Activated T-helper 1 cell treated with anti-CD3 and anti-CD28 coated beads, Interleukin-2, amount 50 U/mL, for 16 hours (primary cell): ENCODE measurements around the gene TPSB2.
A peak's percentile ranks its signal among the peaks of the same experiment; 100 is the strongest.
"Not testable (repeated sequence)": the region's sequence is repeated elsewhere in the genome, so short reads cannot be mapped to it uniquely, and the experiment has no call there.

ENCODE experiments used
- DNase-seq, 2 donors: peaks; one replicate each; pipeline ENCODE4 v3.0.0-alpha.2; 2020; ENCODE audit warnings: low read depth in 1 of 2, low spot score in 1 of 2

TPSB2 gene

GRCh38 chr16:1206786-1207185 lies 23.2 kb downstream of the TPSB2 start:
- no peak for DNase-seq

GRCh38 chr16:1206326-1206725 lies 23.7 kb downstream of the TPSB2 start:
- DNase-seq = no peak

- no peak for DNase-seq
These were observed 25.1 kb downstream of the TPSB2 start for GRCh38 chr16:1204933-1205332.

GRCh38 chr16:1202274-1202673 lies 27.7 kb downstream of the TPSB2 start:
- no peak for DNase-seq

- no peak for DNase-seq
These were observed 28.5 kb downstream of the TPSB2 start for GRCh38 chr16:1201444-1201843.

GRCh38 chr16:1200014-1200627 lies 29.9 kb downstream of the TPSB2 start:
- no peak for DNase-seq

- no peak for DNase-seq
These were observed 30.5 kb downstream of the TPSB2 start for GRCh38 chr16:1199347-1200013.

- not testable (repeated sequence) for DNase-seq
These were observed 31.2 kb downstream of the TPSB2 start for GRCh38 chr16:1198671-1199346.

GRCh38 chr16:1198194-1198593 lies 31.8 kb downstream of the TPSB2 start:
- no peak for DNase-seq

GRCh38 chr16:1197237-1197866 lies 32.6 kb downstream of the TPSB2 start:
- no peak for DNase-seq

GRCh38 chr16:1196494-1196893 lies 33.5 kb downstream of the TPSB2 start:
- no peak for DNase-seq

GRCh38 chr16:1195393-1195666 lies 34.7 kb downstream of the TPSB2 start:
- DNase-seq = no peak

GRCh38 chr16:1194665-1195392 lies 35.2 kb downstream of the TPSB2 start:
- DNase-seq = no peak

- no peak for DNase-seq
These were observed 36.0 kb downstream of the TPSB2 start for GRCh38 chr16:1193825-1194581.

- DNase-seq = no peak
These were observed 36.7 kb downstream of the TPSB2 start for GRCh38 chr16:1193143-1193824.

- no peak for DNase-seq
These were observed 37.5 kb downstream of the TPSB2 start for GRCh38 chr16:1192384-1193073.

GRCh38 chr16:1190789-1191188 lies 39.2 kb downstream of the TPSB2 start:
- not testable (repeated sequence) for DNase-seq

GRCh38 chr16:1189455-1189854 lies 40.5 kb downstream of the TPSB2 start:
- no peak for DNase-seq

GRCh38 chr16:1188432-1189189 lies 41.4 kb downstream of the TPSB2 start:
- DNase-seq = peak; percentile 18 to 19
